RPMI7951 (cell line): ENCODE measurements around the gene MKI67. TPM values are rescaled to one million over a fixed set of nuclear protein-coding genes. Genes with fewer than 3 reads are reported as not detected.
A peak's percentile ranks its signal among the peaks of the same experiment; 100 is the strongest.
"Not testable (repeated sequence)": the region's sequence is repeated elsewhere in the genome, so short reads cannot be mapped to it uniquely, and the experiment has no call there.

ENCODE experiments used
- DNase-seq: peaks from one replicate; pipeline ENCODE4 v3.0.0-alpha.2; 2012; ENCODE audit warnings: low read depth
- total RNA-seq: library from RNA; depleted of rRNA; stranded (reverse); fragments of >200 nt; shearing (Covaris generic); gene quantifications from 2 replicates; pipeline ENCODE4 v1.2.3, GENCODE V29; 2014

Gene MKI67
- total RNA-seq, 1 experiment from 2014 or later, result 48.5 TPM

- no peak for DNase-seq
Observed at GRCh38 chr10:128110339-128110738, 15.9 kb downstream of the MKI67 start.

GRCh38 chr10:128109707-128110106, 16.5 kb downstream of the MKI67 start:
- DNase-seq, result no peak

GRCh38 chr10:128105383-128105782, 20.8 kb downstream of the MKI67 start:
- no peak for DNase-seq

- no peak for DNase-seq
Observed at GRCh38 chr10:128103229-128103714, 23.0 kb downstream of the MKI67 start.

GRCh38 chr10:128102480-128103228, 23.6 kb downstream of the MKI67 start:
- no peak for DNase-seq

GRCh38 chr10:128101901-128102300, 24.3 kb downstream of the MKI67 start:
- DNase-seq, result no peak

- no peak for DNase-seq
Observed at GRCh38 chr10:128099901-128100300, 26.3 kb downstream of the MKI67 start.

- DNase-seq, result no peak
Observed at GRCh38 chr10:128098631-128099030, 27.6 kb downstream of the MKI67 start.

- DNase-seq, result no peak
Observed at GRCh38 chr10:128097783-128098182, 28.4 kb downstream of the MKI67 start.

- no peak for DNase-seq
Observed at GRCh38 chr10:128096486-128097199, 29.6 kb downstream of the MKI67 start.

GRCh38 chr10:128095753-128096469, 30.3 kb downstream of the MKI67 start:
- no peak for DNase-seq

- no peak for DNase-seq
Observed at GRCh38 chr10:128095027-128095752, 31.0 kb downstream of the MKI67 start.

- not testable (repeated sequence) for DNase-seq
Observed at GRCh38 chr10:128094596-128094995, 31.6 kb downstream of the MKI67 start.

GRCh38 chr10:128092454-128092853, 33.8 kb downstream of the MKI67 start:
- peak; percentile 46 for DNase-seq

- DNase-seq, result no peak
Observed at GRCh38 chr10:128091636-128092210, 34.5 kb downstream of the MKI67 start.

GRCh38 chr10:128087884-128088709, 38.1 kb downstream of the MKI67 start:
- peak; percentile 45 for DNase-seq

GRCh38 chr10:128087146-128087883, 38.9 kb downstream of the MKI67 start:
- DNase-seq, result no peak

- DNase-seq, result peak; percentile 77
Observed at GRCh38 chr10:128086003-128086863, 40.0 kb downstream of the MKI67 start.

GRCh38 chr10:128084991-128085390, 41.2 kb downstream of the MKI67 start:
- no peak for DNase-seq
